MCF 10A (cell line): ENCODE results near the gene LTB4R2. TPM values are rescaled to one million over a fixed set of nuclear protein-coding genes. Genes with fewer than 3 reads are reported as not detected.
A peak's percentile ranks its signal among the peaks of the same experiment; 100 is the strongest.

Experiments
- BruUV-seq: library from RNA; stranded (reverse); fragments of 400-500 nt; replicated peaks from 2 replicates; lab custom pipeline; 2021; lab: Mats Ljungman, UMichigan
- CTCF ChIA-PET: fragments of 300-600 bp; sonication (Branson Sonifier 250); formaldehyde crosslinking; extraction: SDS; loops from one replicate; lab custom pipeline; 2021; ENCODE audit warnings: antibody characterized with exemption, inconsistent platforms; lab: Yijun Ruan, JAX
- POLR2A ChIA-PET: fragments of 300-600, 350-650 bp; sonication (Branson Sonifier 250); formaldehyde crosslinking; extraction: SDS; loops from one replicate; lab custom pipeline; 2020; ENCODE audit warnings: antibody characterized with exemption, inconsistent platforms; lab: Yijun Ruan, JAX
- DNase-seq: peaks from one replicate; pipeline ENCODE4 v3.0.0-alpha.2; 2018; ENCODE audit not compliant: unreplicated experiment
- H3K27ac Mint-ChIP-seq: one replicate; pipeline ENCODE4 v1.8.0; 2022; ENCODE audit warnings: mild to moderate bottlenecking, low read depth, mixed read lengths; ENCODE audit not compliant: unreplicated experiment
- H3K27me3 Mint-ChIP-seq: one replicate; pipeline ENCODE4 v1.8.0; 2022; ENCODE audit warnings: mixed read lengths; ENCODE audit not compliant: insufficient read depth, unreplicated experiment
- H3K36me3 Mint-ChIP-seq: one replicate; pipeline ENCODE4 v1.8.0; 2022; ENCODE audit warnings: mild to moderate bottlenecking, moderate library complexity, mixed read lengths; ENCODE audit not compliant: insufficient read depth, unreplicated experiment
- H3K4me1 Mint-ChIP-seq: one replicate; pipeline ENCODE4 v1.8.0; 2022; ENCODE audit warnings: mixed read lengths; ENCODE audit not compliant: insufficient read depth, unreplicated experiment
- H3K4me3 Mint-ChIP-seq: one replicate; pipeline ENCODE4 v1.8.0; 2022; ENCODE audit warnings: mild to moderate bottlenecking, moderate library complexity, mixed read lengths; ENCODE audit not compliant: unreplicated experiment
- H3K9me3 Mint-ChIP-seq: one replicate; pipeline ENCODE4 v1.8.0; 2022; ENCODE audit warnings: mixed read lengths; ENCODE audit not compliant: unreplicated experiment
- intact Hi-C: fragments of 100-400 bp; cut with micrococcal nuclease; formaldehyde crosslinking; loops from 2 replicates; pipeline ENCODE4 v1.14.1; 2022
- total RNA-seq: library from RNA; stranded (reverse); gene quantifications from 2 replicates; pipeline ENCODE4 v1.2.3, GENCODE V29; 2022
- TF ChIP-seq, protein P1 (sequence below): fragments of 200-600 bp; IDR thresholded peaks from one replicate; pipeline ENCODE4 v1.8.0; 2022; ENCODE audit warnings: antibody characterized with exemption, mild to moderate bottlenecking; ENCODE audit not compliant: unreplicated experiment

Gene LTB4R2
- total RNA-seq, 1 experiment from 2014 or later = 21.7 TPM

- H3K4me1 Mint-ChIP-seq = peaks cover 33% of the 10 kb centered on the region
- CTCF ChIA-PET = interaction anchor here (0.7 to 11.2 kb wide), 14 partner anchors 10 to 190 kb away, joined by 3 to 414 read pairs (median 10); partner anchors contain the start of genes CIDEB, DCAF11, GMPR2 and KHNYN
These were observed 9.5 kb upstream of the LTB4R2 start for GRCh38 chr14:24300326-24300980.

DNA sequence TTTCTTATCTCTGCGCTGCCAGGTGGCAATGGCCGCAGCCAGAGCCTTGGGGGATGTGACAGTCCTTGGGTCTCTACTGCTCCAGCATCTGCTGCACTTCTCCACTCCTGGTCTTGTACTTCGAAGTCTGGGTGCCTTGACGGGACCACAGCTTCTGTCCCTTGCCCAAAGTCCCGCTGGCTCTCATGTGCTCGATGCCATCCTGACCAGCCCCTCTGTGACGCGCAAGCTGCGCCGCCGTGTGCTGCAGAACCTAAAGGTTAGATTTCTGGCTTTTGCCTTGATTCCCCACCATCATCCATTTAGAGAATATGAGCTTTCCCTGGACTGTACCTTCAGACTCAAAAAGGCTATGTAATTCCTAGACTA is 5.9 kb upstream of the LTB4R2 start:
- ChIA-PET CTCF (interaction anchor here (0.9 to 11.2 kb wide), 4 partner anchors 34 to 143 kb away, joined by 4 to 414 read pairs (median 24); partner anchors contain the start of genes GMPR2, IRF9, RABGGTA and TINF2), POLR2A (no interaction called here)
- H3K9me3 Mint-ChIP-seq = no peaks in the 10 kb centered on the region
- BruUV-seq = no TSS peak
- intact Hi-C loops = no loop called here
- H3K27me3 Mint-ChIP-seq = no peaks in the 10 kb centered on the region
- DNase-seq = no peak
- H3K4me3 Mint-ChIP-seq = no peak overlapping the region
- H3K4me1 Mint-ChIP-seq = peaks cover 16% of the 10 kb centered on the region
- TF ChIP-seq, protein P1, sequence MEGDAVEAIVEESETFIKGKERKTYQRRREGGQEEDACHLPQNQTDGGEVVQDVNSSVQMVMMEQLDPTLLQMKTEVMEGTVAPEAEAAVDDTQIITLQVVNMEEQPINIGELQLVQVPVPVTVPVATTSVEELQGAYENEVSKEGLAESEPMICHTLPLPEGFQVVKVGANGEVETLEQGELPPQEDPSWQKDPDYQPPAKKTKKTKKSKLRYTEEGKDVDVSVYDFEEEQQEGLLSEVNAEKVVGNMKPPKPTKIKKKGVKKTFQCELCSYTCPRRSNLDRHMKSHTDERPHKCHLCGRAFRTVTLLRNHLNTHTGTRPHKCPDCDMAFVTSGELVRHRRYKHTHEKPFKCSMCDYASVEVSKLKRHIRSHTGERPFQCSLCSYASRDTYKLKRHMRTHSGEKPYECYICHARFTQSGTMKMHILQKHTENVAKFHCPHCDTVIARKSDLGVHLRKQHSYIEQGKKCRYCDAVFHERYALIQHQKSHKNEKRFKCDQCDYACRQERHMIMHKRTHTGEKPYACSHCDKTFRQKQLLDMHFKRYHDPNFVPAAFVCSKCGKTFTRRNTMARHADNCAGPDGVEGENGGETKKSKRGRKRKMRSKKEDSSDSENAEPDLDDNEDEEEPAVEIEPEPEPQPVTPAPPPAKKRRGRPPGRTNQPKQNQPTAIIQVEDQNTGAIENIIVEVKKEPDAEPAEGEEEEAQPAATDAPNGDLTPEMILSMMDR = no peak
- peaks cover 51% of the 10 kb centered on the region for H3K36me3 Mint-ChIP-seq
- H3K27ac Mint-ChIP-seq = no peak overlapping the region

More at GRCh38 chr14:24300326-24300980, 9.5 kb upstream of the LTB4R2 start:
- Mint-ChIP-seq H3K9me3 (no peaks in the 10 kb centered on the region), H3K4me3 (peak overlapping the region; percentile 95), H3K27me3 (no peaks in the 10 kb centered on the region), H3K36me3 (peaks cover 66% of the 10 kb centered on the region), H3K27ac (peak overlapping the region; percentile 78)
- POLR2A ChIA-PET = interaction anchor here (0.6 to 7.6 kb wide), 22 partner anchors 10 to 1699 kb away, joined by 3 to 187 read pairs (median 6); partner anchors contain the start of genes CBLN3, CHMP4A, CIDEB and DCAF11
- TF ChIP-seq, protein P1 = no peak
- no TSS peak for BruUV-seq
- intact Hi-C loops = no loop called here
- DNase-seq = no peak

DNA sequence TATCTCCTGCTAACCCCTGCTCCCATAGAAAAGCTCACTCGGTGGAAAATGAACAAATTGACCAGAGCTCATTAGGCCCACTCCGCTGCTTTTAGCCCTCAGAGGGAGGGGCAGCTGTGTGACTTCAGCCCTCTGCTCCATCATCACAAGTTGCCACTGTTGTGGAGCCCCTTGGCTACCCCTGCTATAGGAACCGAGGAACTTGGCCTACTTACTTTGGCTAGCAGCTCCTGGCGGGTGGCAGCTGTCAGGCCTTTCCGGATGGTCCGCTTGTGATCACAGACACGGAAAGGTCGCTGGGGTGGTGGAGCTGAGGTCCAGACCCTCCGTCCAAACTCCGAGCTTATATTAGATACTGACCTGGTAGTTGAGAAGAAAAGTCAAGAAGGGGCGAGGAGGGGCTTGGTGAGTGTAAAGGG is 2.8 kb upstream of the LTB4R2 start:
- H3K27ac Mint-ChIP-seq = no peak overlapping the region
- H3K27me3 Mint-ChIP-seq = no peaks in the 10 kb centered on the region
- CTCF ChIA-PET = interaction anchor here (0.6 to 10.0 kb wide), 37 partner anchors 9 to 1586 kb away, joined by 3 to 145 read pairs (median 8); partner anchors contain the start of genes CBLN3, DHRS1, KHNYN and MDP1
- H3K36me3 Mint-ChIP-seq = peaks cover 51% of the 10 kb centered on the region
- intact Hi-C loops = no loop called here
- TF ChIP-seq, protein P1 = no peak
- H3K4me1 Mint-ChIP-seq = peaks cover 25% of the 10 kb centered on the region
- POLR2A ChIA-PET = interaction anchor here (0.6 to 7.2 kb wide), 6 partner anchors 8 to 69 kb away, joined by 3 to 101 read pairs (median 3); partner anchors contain the start of genes DHRS1, NOP9 and TINF2
- TSS peak; percentile 2 for BruUV-seq
- H3K9me3 Mint-ChIP-seq = no peaks in the 10 kb centered on the region
- no peak overlapping the region for H3K4me3 Mint-ChIP-seq
- no peak for DNase-seq
